HEK293 (cell line): ENCODE data around the gene RRP1.

Experiments used
- CTCF ChIA-PET: fragments of 350-600 bp; formaldehyde crosslinking; extraction: SDS; loops from one replicate; lab custom pipeline; 2021; ENCODE audit warnings: antibody characterized with exemption; lab: Yijun Ruan, JAX
- POLR2A ChIA-PET: fragments of 300-600 bp; formaldehyde crosslinking; extraction: SDS; loops from one replicate; lab custom pipeline; 2020; ENCODE audit warnings: antibody characterized with exemption, inconsistent platforms; lab: Yijun Ruan, JAX
- H3K27ac ChIP-seq: fragments of 200-500 bp; sonication (Bioruptor generic); 2 replicates; pipeline ENCODE4 v1.5.1; 2014; ENCODE audit warnings: low read depth, low read length, control low read depth, inconsistent platforms; ENCODE audit errors: extremely low read depth
- H3K36me3 ChIP-seq, 2 experiments: fragments of 200-500 bp in 1 of 2; sonication (Bioruptor generic) in 1 of 2; 1 replicate in 1 of 2; 2 replicates in 1 of 2; pipeline ENCODE4 v1.5.1; 2014 to 2017; ENCODE audit warnings: inconsistent platforms in 2 of 2, low read length in 2 of 2; ENCODE audit not compliant: control insufficient read depth in 2 of 2, insufficient read depth in 1 of 2
- H3K4me1 ChIP-seq: fragments of 200-500 bp; sonication (Bioruptor generic); 2 replicates; pipeline ENCODE4 v1.5.1; 2014; ENCODE audit warnings: mild to moderate bottlenecking, low read length, inconsistent platforms; ENCODE audit not compliant: control insufficient read depth, insufficient read depth
- H3K4me3 ChIP-seq: 2 replicates; pipeline ENCODE4 v1.5.1; 2011; ENCODE audit warnings: low read depth, mild to moderate bottlenecking, control low read depth, low read length, moderate library complexity
- H3K9me3 ChIP-seq: fragments of 200-500 bp; sonication (Bioruptor generic); 2 replicates; pipeline ENCODE4 v1.5.1; 2014; ENCODE audit warnings: low read depth, low read length, inconsistent platforms; ENCODE audit not compliant: control insufficient read depth, insufficient read depth
- CTCF ChIP-seq: fragments of 450-650 bp; formaldehyde crosslinking; IDR thresholded peaks from 2 replicates; pipeline ENCODE4 v1.5.1; 2016; ENCODE audit warnings: missing biosample characterization, missing genetic modification characterization
- GLI2 ChIP-seq: fragments of 450-650 bp; formaldehyde crosslinking; IDR thresholded peaks from 2 replicates; pipeline ENCODE4; 2017; ENCODE audit warnings: missing biosample characterization, missing genetic modification characterization, low read depth, borderline replicate concordance
- HIC1 ChIP-seq: fragments of 450-650 bp; formaldehyde crosslinking; IDR thresholded peaks from 2 replicates; pipeline ENCODE4 v1.5.1; 2016; ENCODE audit warnings: missing biosample characterization, missing genetic modification characterization
- ZBTB11 ChIP-seq: fragments of 450-650 bp; formaldehyde crosslinking; conservative IDR thresholded peaks from 2 replicates; pipeline ENCODE4 v1.5.1; 2016; ENCODE audit warnings: low read depth, missing biosample characterization, missing genetic modification characterization
- ZFP3 ChIP-seq: fragments of 450-650 bp; formaldehyde crosslinking; IDR thresholded peaks from 2 replicates; pipeline ENCODE4 v1.5.1; 2016; ENCODE audit warnings: low read depth, missing biosample characterization, missing genetic modification characterization
- ZFP69B ChIP-seq: fragments of 450-650 bp; formaldehyde crosslinking; IDR thresholded peaks from 2 replicates; pipeline ENCODE4 v1.5.1; 2016; ENCODE audit warnings: missing biosample characterization, missing genetic modification characterization
- ZIC2 ChIP-seq: fragments of 450-650 bp; formaldehyde crosslinking; IDR thresholded peaks from 2 replicates; pipeline ENCODE4 v1.5.1; 2016; ENCODE audit warnings: missing biosample characterization, missing genetic modification characterization
- ZNF311 ChIP-seq: fragments of 450-650 bp; formaldehyde crosslinking; IDR thresholded peaks from 2 replicates; pipeline ENCODE4 v1.5.1; 2017; ENCODE audit warnings: missing biosample characterization, missing genetic modification characterization, borderline replicate concordance
- ZNF335 ChIP-seq: fragments of 450-650 bp; formaldehyde crosslinking; conservative IDR thresholded peaks from 2 replicates; pipeline ENCODE4 v1.5.1; 2016; ENCODE audit warnings: missing biosample characterization, missing genetic modification characterization
- ZNF404 ChIP-seq: fragments of 450-650 bp; formaldehyde crosslinking; IDR thresholded peaks from 2 replicates; pipeline ENCODE4 v1.5.1; 2017; ENCODE audit warnings: missing biosample characterization, missing genetic modification characterization
- ZNF433 ChIP-seq: fragments of 450-650 bp; formaldehyde crosslinking; IDR thresholded peaks from 2 replicates; pipeline ENCODE4 v1.5.1; 2016; ENCODE audit warnings: missing biosample characterization, missing genetic modification characterization, low read depth
- ZNF561 ChIP-seq: fragments of 450-650 bp; IDR thresholded peaks from 2 replicates; pipeline ENCODE4 v1.5.1; 2018; ENCODE audit warnings: missing biosample characterization, missing genetic modification characterization, borderline replicate concordance
- ZNF600 ChIP-seq: fragments of 450-650 bp; formaldehyde crosslinking; IDR thresholded peaks from 2 replicates; pipeline ENCODE4 v1.5.1; 2016; ENCODE audit warnings: missing biosample characterization, missing genetic modification characterization
- ZNF626 ChIP-seq: fragments of 450-650 bp; sonication (Bioruptor Pico); formaldehyde crosslinking; IDR thresholded peaks from 2 replicates; pipeline ENCODE4 v1.5.1; 2018; ENCODE audit warnings: missing biosample characterization, missing genetic modification characterization, inconsistent platforms
- ZNF692 ChIP-seq: fragments of 450-650 bp; formaldehyde crosslinking; IDR thresholded peaks from 2 replicates; pipeline ENCODE4 v1.5.1; 2016; ENCODE audit warnings: missing biosample characterization, missing genetic modification characterization
- ZNF768 ChIP-seq: fragments of 450-650 bp; formaldehyde crosslinking; IDR thresholded peaks from 2 replicates; pipeline ENCODE4 v1.5.1; 2018; ENCODE audit warnings: missing biosample characterization, mild to moderate bottlenecking, missing genetic modification characterization
- ZNF792 ChIP-seq: fragments of 450-650 bp; formaldehyde crosslinking; IDR thresholded peaks from 2 replicates; pipeline ENCODE4 v1.5.1; 2016; ENCODE audit warnings: missing biosample characterization, missing genetic modification characterization
- ZSCAN5A ChIP-seq: fragments of 450-650 bp; formaldehyde crosslinking; IDR thresholded peaks from 2 replicates; pipeline ENCODE4 v1.5.1; 2016; ENCODE audit warnings: missing biosample characterization, missing genetic modification characterization

Gene RRP1

GRCh38 chr21:43825242-43825935, 36.0 kb downstream of the RRP1 start:
- Histone ChIP-seq H3K9me3 (no peaks in the 10 kb centered on the region), H3K27ac (no peak overlapping the region), H3K4me3 (no peak overlapping the region)
- CTCF ChIA-PET = interaction anchor here (0.7 to 1.1 kb wide), 3 partner anchors 9 to 120 kb away, joined by 3 read pairs; no protein-coding TSS in a partner anchor
- POLR2A ChIA-PET = interaction anchor here (1.2 kb wide), 1 partner anchor 13 kb away, joined by 3 read pairs; no protein-coding TSS in a partner anchor
- TF ChIP-seq HIC1 (no peak), ZSCAN5A (tag by site-specific recombination) (0 out of 2 replicates have a peak, but pooled peaks have one; percentile 45), ZNF792 (tag by site-specific recombination) (peak; percentile 97; the same call in 1 of the 2 replicates)
- TF ChIP-seq, all 188 proteins: peak for 2
- H3K4me1 ChIP-seq = no peaks in the 10 kb centered on the region
- H3K36me3 ChIP-seq = no peaks in the 10 kb centered on the region

GRCh38 chr21:43825936-43826622, 36.7 kb downstream of the RRP1 start:
- TF ChIP-seq ZNF335 (tag by site-specific recombination) (no peak), ZNF561 (tag by site-specific recombination) (no peak), ZFP3 (tag by site-specific recombination) (no peak), ZIC2 (tag by site-specific recombination) (peak; percentile 86), GLI2 (tag by site-specific recombination) (no peak), ZNF692 (tag by site-specific recombination) (peak; percentile 84), ZNF600 (tag by site-specific recombination) (peak; percentile 93), ZNF768 (tag by site-specific recombination) (no peak), CTCF (peak; percentile 41; the same call in 1 of the 2 replicates), ZNF404 (tag by site-specific recombination) (no peak), ZNF311 (tag by site-specific recombination) (no peak), ZFP69B (tag by site-specific recombination) (peak; percentile 83), ZNF433 (tag by site-specific recombination) (no peak), ZBTB11 (no peak), ZNF626 (tag by site-specific recombination) (no peak)
- Histone ChIP-seq H3K36me3 (no peaks in the 10 kb centered on the region), H3K9me3 (no peaks in the 10 kb centered on the region), H3K4me3 (no peak overlapping the region), H3K4me1 (no peaks in the 10 kb centered on the region), H3K27ac (no peak overlapping the region)
- POLR2A ChIA-PET = interaction anchor here (1.1 to 1.2 kb wide), 2 partner anchors 7 to 13 kb away, joined by 3 to 6 read pairs; no protein-coding TSS in a partner anchor
- CTCF ChIA-PET = interaction anchor here (0.7 to 1.7 kb wide), 8 partner anchors 9 to 121 kb away, joined by 3 to 4 read pairs (median 3); no protein-coding TSS in a partner anchor
